ENCODE data around the gene ILDR2. TPM values are rescaled to one million over a fixed set of nuclear protein-coding genes. Genes with fewer than 3 reads are reported as not detected.

Gene ILDR2
- total RNA-seq, 2 donors from 2014 or later = 0.62 to 2.7 TPM

DNA sequence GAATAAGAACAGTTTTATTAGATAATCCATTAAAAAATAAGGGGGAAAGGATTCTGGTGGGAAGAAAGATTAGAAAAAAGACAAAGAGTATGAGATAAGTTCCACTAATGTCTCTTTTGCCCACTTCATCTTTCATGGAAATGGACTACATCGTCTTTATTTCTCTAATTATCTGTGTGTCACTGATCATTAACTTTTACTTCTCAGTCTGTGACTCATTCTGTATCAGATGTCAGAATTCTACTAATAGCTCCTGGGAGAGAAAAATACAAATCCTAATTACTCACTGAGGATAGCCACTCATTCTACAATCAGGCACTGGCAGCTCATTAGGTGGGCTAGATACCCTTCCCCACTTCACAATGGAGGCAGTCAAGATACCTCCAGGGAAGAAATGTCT is 41.7 kb downstream of the ILDR2 start:
- TF ChIP-seq, protein P1, sequence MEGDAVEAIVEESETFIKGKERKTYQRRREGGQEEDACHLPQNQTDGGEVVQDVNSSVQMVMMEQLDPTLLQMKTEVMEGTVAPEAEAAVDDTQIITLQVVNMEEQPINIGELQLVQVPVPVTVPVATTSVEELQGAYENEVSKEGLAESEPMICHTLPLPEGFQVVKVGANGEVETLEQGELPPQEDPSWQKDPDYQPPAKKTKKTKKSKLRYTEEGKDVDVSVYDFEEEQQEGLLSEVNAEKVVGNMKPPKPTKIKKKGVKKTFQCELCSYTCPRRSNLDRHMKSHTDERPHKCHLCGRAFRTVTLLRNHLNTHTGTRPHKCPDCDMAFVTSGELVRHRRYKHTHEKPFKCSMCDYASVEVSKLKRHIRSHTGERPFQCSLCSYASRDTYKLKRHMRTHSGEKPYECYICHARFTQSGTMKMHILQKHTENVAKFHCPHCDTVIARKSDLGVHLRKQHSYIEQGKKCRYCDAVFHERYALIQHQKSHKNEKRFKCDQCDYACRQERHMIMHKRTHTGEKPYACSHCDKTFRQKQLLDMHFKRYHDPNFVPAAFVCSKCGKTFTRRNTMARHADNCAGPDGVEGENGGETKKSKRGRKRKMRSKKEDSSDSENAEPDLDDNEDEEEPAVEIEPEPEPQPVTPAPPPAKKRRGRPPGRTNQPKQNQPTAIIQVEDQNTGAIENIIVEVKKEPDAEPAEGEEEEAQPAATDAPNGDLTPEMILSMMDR (IDR thresholded peaks at IDR 0.05) = no peak
- no peak for DNase-seq

GRCh38 chr1:166933140-166933539 is 42.2 kb downstream of the ILDR2 start:
- TF ChIP-seq, protein P1 (IDR thresholded peaks at IDR 0.05) = no peak
- H3K9ac ChIP-seq (ENCODE audit: low read depth in 2 of 2, low read length in 2 of 2) = no peak overlapping the region
- H3K9me3 ChIP-seq = no peaks in the 10 kb centered on the region
- no peaks in the 10 kb centered on the region for H3K27me3 ChIP-seq
- H3K36me3 ChIP-seq = no peaks in the 10 kb centered on the region
- intact Hi-C loops (cut with DNase I) = no loop called here
- no peak overlapping the region for H3K27ac ChIP-seq
- H3K4me3 ChIP-seq = no peak overlapping the region
- no peaks in the 10 kb centered on the region for H3K4me1 ChIP-seq
- DNase-seq = no peak

More for the DNA sequence above, 41.7 kb downstream of the ILDR2 start:
- Histone ChIP-seq H3K36me3 (no peaks in the 10 kb centered on the region), H3K27me3 (no peaks in the 10 kb centered on the region), H3K9me3 (no peaks in the 10 kb centered on the region), H3K9ac (ENCODE audit: low read depth in 2 of 2, low read length in 2 of 2) (no peak overlapping the region), H3K4me1 (no peaks in the 10 kb centered on the region), H3K27ac (no peak overlapping the region), H3K4me3 (no peak overlapping the region)
- intact Hi-C loops (cut with DNase I) = no loop called here

DNA sequence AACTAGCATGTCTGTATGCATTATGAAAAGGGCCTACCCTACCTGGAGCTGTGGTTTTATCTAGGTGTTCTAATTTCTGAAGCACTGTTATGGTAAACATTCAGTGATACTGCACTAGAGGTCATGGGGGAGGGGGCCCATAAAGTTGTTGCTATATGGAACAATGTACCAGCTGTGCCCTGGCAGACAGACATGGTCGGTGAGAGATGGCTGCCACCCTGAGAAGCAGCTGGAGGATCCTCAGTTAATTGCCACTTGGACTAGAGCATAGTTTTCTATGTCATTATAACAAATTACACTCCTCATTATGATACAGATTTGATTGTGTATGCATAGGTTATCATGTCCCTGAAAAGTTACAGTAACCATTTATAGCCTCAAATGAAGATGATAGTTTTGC is 45.4 kb downstream of the ILDR2 start:
- H3K4me1 ChIP-seq = no peaks in the 10 kb centered on the region
- no peaks in the 10 kb centered on the region for H3K27me3 ChIP-seq
- TF ChIP-seq, protein P1 (IDR thresholded peaks at IDR 0.05) = no peak
- no peak for DNase-seq
- H3K4me3 ChIP-seq = no peak overlapping the region
- no peak overlapping the region for H3K27ac ChIP-seq
- H3K36me3 ChIP-seq = no peaks in the 10 kb centered on the region
- no peaks in the 10 kb centered on the region for H3K9me3 ChIP-seq
- no peak overlapping the region for H3K9ac ChIP-seq (ENCODE audit: low read depth in 2 of 2, low read length in 2 of 2)
- intact Hi-C loops (cut with DNase I) = no loop called here

GRCh38 chr1:166927701-166928100 is 47.6 kb downstream of the ILDR2 start:
- no peak for DNase-seq
- Histone ChIP-seq H3K4me3 (no peak overlapping the region), H3K36me3 (no peaks in the 10 kb centered on the region), H3K4me1 (no peaks in the 10 kb centered on the region), H3K27me3 (no peaks in the 10 kb centered on the region), H3K27ac (no peak overlapping the region), H3K9me3 (no peaks in the 10 kb centered on the region), H3K9ac (ENCODE audit: low read depth in 2 of 2, low read length in 2 of 2) (no peak overlapping the region)
- intact Hi-C loops (cut with DNase I) = no loop called here
- TF ChIP-seq, protein P1 (IDR thresholded peaks at IDR 0.05) = no peak

DNA sequence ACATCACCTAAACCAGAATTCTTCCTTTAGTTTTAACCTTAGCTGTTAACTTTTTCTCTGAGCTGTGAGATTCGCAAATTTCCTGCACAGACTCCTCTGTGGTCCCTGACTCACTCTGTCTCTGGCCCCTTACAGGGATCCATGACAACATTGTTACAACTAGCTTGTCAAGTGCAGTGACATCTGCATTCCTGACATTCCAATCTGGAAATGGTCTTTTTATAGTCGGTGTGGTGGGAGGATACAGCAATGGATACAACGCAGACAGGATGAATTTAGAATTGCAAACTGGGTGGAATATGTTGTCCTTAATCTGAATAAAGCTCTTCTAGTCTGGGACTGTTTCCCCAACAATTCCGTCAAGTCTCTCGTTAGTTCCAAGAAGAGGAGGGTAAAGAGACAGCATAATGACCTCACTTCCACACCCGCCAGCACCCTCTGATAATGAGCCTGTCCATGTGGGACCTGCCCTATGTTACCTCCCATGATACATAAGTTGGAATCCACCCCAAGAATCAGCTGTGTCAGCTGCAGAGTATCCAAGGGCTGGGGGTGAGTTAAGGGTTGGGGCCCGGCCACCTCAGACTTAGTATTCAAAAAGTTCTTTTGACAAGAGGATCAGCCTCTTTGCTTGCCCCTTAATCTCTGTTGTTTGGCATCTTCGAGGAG is 49.4 kb downstream of the ILDR2 start:
- Histone ChIP-seq H3K9me3 (no peaks in the 10 kb centered on the region), H3K27ac (no peak overlapping the region), H3K27me3 (peaks cover 6% of the 10 kb centered on the region), H3K4me3 (no peak overlapping the region), H3K4me1 (no peaks in the 10 kb centered on the region), H3K36me3 (no peaks in the 10 kb centered on the region), H3K9ac (ENCODE audit: low read depth in 2 of 2, low read length in 2 of 2) (no peak overlapping the region)
- intact Hi-C loops (cut with DNase I) = no loop called here
- no peak for DNase-seq
- TF ChIP-seq, protein P1 (IDR thresholded peaks at IDR 0.05) = no peak

All from colonic mucosa (tissue), 4 donors.